Suprapubic skin (tissue), 4 donors: Measurements from ENCODE around the gene MINDY4. TPM values are rescaled to one million over a fixed set of nuclear protein-coding genes. Genes with fewer than 3 reads are reported as not detected.
A peak's percentile ranks its signal among the peaks of the same experiment; 100 is the strongest.

Experiments used
- DNase-seq, 2 donors: peaks; one replicate each; pipeline ENCODE4 v3.0.0-alpha.2; 2019; ENCODE audit warnings: low spot score in 2 of 2
- H3K27ac ChIP-seq: fragments of 200-600 bp; sonication (generic); one replicate; pipeline ENCODE4 v1.5.1; 2019
- H3K27me3 ChIP-seq: fragments of 200-600 bp; sonication (generic); one replicate; pipeline ENCODE4 v1.5.1; 2019
- H3K36me3 ChIP-seq: fragments of 200-600 bp; sonication (generic); one replicate; pipeline ENCODE4 v1.5.1; 2019
- H3K4me1 ChIP-seq: fragments of 200-600 bp; sonication (generic); one replicate; pipeline ENCODE4 v1.5.1; 2019
- H3K4me3 ChIP-seq: fragments of 200-600 bp; sonication (generic); one replicate; pipeline ENCODE4 v1.5.1; 2019; ENCODE audit warnings: mild to moderate bottlenecking
- H3K9me3 ChIP-seq: fragments of 200-600 bp; sonication (generic); one replicate; pipeline ENCODE4 v1.5.1; 2019
- EP300 ChIP-seq: sonication (generic); formaldehyde crosslinking; IDR thresholded peaks from one replicate; pipeline ENCODE4 v1.6.1; 2017; ENCODE audit warnings: antibody characterized with exemption
- POLR2A ChIP-seq, 2 donors: fragments of 450-650 bp; IDR thresholded peaks; one replicate each; pipeline ENCODE4 v1.6.1; 2017; ENCODE audit warnings: antibody characterized with exemption in 2 of 2, mild to moderate bottlenecking in 2 of 2, moderate library complexity in 2 of 2
- POLR2AphosphoS5 ChIP-seq, 3 donors: sonication (generic); formaldehyde crosslinking; IDR thresholded peaks; one replicate each; pipeline ENCODE4 v1.6.1; 2017; ENCODE audit warnings: antibody characterized with exemption in 3 of 3
- WGBS: methylation state at CpG from one replicate; pipeline ENCODE4 v1.1.5; 2018; 5-methylcytosine and 5-hydroxymethylcytosine counted together
- total RNA-seq, 4 donors: library from RNA; depleted of rRNA; stranded (reverse); fragments of >200 nt; gene quantifications; one replicate each; pipeline ENCODE4 v1.1.0, GENCODE V29; 2016
- TF ChIP-seq, protein P1 (sequence below), 2 donors: fragments of 200-600 bp in 1 of 2; fragments of 450-650 bp in 1 of 2; sonication (generic) in 1 of 2; IDR thresholded peaks; one replicate each; pipeline ENCODE4 v1.5.1; 2016 to 2019; ENCODE audit warnings: antibody characterized with exemption in 2 of 2, mild to moderate bottlenecking in 1 of 2, moderate library complexity in 1 of 2

Gene MINDY4
- total RNA-seq, 4 donors from 2014 or later: 4.6 to 10.5 (median 6.1) TPM

- DNase-seq: peak in 1 of 2 donors; percentile 34
Measured at GRCh38 chr7:30844916-30845315, 73.7 kb downstream of the MINDY4 start.

GRCh38 chr7:30845426-30846135 lies 74.4 kb downstream of the MINDY4 start:
- Histone ChIP-seq H3K36me3 (no peaks in the 10 kb centered on the region), H3K4me1 (peaks cover 33% of the 10 kb centered on the region), H3K27ac (peak overlapping the region; percentile 58), H3K27me3 (no peaks in the 10 kb centered on the region), H3K9me3 (no peaks in the 10 kb centered on the region), H3K4me3 (no peak overlapping the region)
- no peak for TF ChIP-seq POLR2AphosphoS5 (IDR thresholded peaks at IDR 0.05)
- no peak for TF ChIP-seq POLR2A (IDR thresholded peaks at IDR 0.05)
- TF ChIP-seq, protein P1, sequence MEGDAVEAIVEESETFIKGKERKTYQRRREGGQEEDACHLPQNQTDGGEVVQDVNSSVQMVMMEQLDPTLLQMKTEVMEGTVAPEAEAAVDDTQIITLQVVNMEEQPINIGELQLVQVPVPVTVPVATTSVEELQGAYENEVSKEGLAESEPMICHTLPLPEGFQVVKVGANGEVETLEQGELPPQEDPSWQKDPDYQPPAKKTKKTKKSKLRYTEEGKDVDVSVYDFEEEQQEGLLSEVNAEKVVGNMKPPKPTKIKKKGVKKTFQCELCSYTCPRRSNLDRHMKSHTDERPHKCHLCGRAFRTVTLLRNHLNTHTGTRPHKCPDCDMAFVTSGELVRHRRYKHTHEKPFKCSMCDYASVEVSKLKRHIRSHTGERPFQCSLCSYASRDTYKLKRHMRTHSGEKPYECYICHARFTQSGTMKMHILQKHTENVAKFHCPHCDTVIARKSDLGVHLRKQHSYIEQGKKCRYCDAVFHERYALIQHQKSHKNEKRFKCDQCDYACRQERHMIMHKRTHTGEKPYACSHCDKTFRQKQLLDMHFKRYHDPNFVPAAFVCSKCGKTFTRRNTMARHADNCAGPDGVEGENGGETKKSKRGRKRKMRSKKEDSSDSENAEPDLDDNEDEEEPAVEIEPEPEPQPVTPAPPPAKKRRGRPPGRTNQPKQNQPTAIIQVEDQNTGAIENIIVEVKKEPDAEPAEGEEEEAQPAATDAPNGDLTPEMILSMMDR (IDR thresholded peaks at IDR 0.05): no peak
- TF ChIP-seq EP300: no peak
- DNase-seq: peak in 1 of 2 donors; percentile 74
- WGBS: 54% methylated on average over 12 of the region's 15 CpGs

More at GRCh38 chr7:30844916-30845315, 73.7 kb downstream of the MINDY4 start:
- Histone ChIP-seq H3K9me3 (no peaks in the 10 kb centered on the region), H3K4me1 (peaks cover 30% of the 10 kb centered on the region), H3K27ac (no peak overlapping the region), H3K4me3 (no peak overlapping the region), H3K36me3 (no peaks in the 10 kb centered on the region), H3K27me3 (no peaks in the 10 kb centered on the region)
- 79% methylated on average over 3 of the region's 3 CpGs for WGBS
- TF ChIP-seq POLR2A (IDR thresholded peaks at IDR 0.05): no peak
- TF ChIP-seq POLR2AphosphoS5 (IDR thresholded peaks at IDR 0.05): no peak
- TF ChIP-seq, protein P1 (IDR thresholded peaks at IDR 0.05): no peak
- TF ChIP-seq EP300: no peak

GRCh38 chr7:30846378-30846777 lies 75.2 kb downstream of the MINDY4 start:
- Histone ChIP-seq H3K4me3 (no peak overlapping the region), H3K4me1 (peaks cover 33% of the 10 kb centered on the region), H3K27ac (peak overlapping the region; percentile 58), H3K36me3 (no peaks in the 10 kb centered on the region), H3K9me3 (no peaks in the 10 kb centered on the region), H3K27me3 (no peaks in the 10 kb centered on the region)
- 49% methylated on average over 5 of the region's 6 CpGs for WGBS
- peak in 1 of 2 donors; percentile 71 for DNase-seq
- TF ChIP-seq EP300 (no peak), POLR2AphosphoS5 (IDR thresholded peaks at IDR 0.05) (no peak)
- TF ChIP-seq, protein P1 (IDR thresholded peaks at IDR 0.05): no peak

- no peak for DNase-seq
- H3K27ac ChIP-seq: no peak overlapping the region
- H3K27me3 ChIP-seq: no peaks in the 10 kb centered on the region
- H3K36me3 ChIP-seq: no peaks in the 10 kb centered on the region
- TF ChIP-seq EP300 (no peak), POLR2A (IDR thresholded peaks at IDR 0.05) (no peak), POLR2AphosphoS5 (IDR thresholded peaks at IDR 0.05) (no peak)
- TF ChIP-seq, protein P1 (IDR thresholded peaks at IDR 0.05): no peak
- WGBS: 81% methylated on average over 7 of the region's 7 CpGs
- no peaks in the 10 kb centered on the region for H3K9me3 ChIP-seq
- H3K4me3 ChIP-seq: no peak overlapping the region
- H3K4me1 ChIP-seq: peaks cover 43% of the 10 kb centered on the region
Measured at GRCh38 chr7:30848121-30848855, 77.1 kb downstream of the MINDY4 start.

- H3K36me3 ChIP-seq: no peaks in the 10 kb centered on the region
- H3K9me3 ChIP-seq: no peaks in the 10 kb centered on the region
- H3K4me1 ChIP-seq: peaks cover 32% of the 10 kb centered on the region
- no peak overlapping the region for H3K27ac ChIP-seq
- H3K4me3 ChIP-seq: no peak overlapping the region
- DNase-seq: no peak
- 62% methylated on average over 4 of the region's 4 CpGs for WGBS
- TF ChIP-seq, protein P1 (IDR thresholded peaks at IDR 0.05): no peak
- TF ChIP-seq POLR2AphosphoS5 (IDR thresholded peaks at IDR 0.05) (no peak), POLR2A (IDR thresholded peaks at IDR 0.05) (no peak)
- H3K27me3 ChIP-seq: no peaks in the 10 kb centered on the region
Measured at GRCh38 chr7:30849565-30849964, 78.3 kb downstream of the MINDY4 start.
